Measurements from ENCODE around the gene SORBS1.

GRCh38 chr10:95397747-95398146 is 163.4 kb downstream of the SORBS1 start:
- TF ChIP-seq EZH2 (IDR thresholded peaks at IDR 0.05; ENCODE audit: borderline replicate concordance, low read depth, low read length, severe bottlenecking) = no peak
- TF ChIP-seq POLR2A (IDR thresholded peaks at IDR 0.05; ENCODE audit: low read depth, low read length) = no peak
- TF ChIP-seq CTCF (IDR thresholded peaks at IDR 0.05; ENCODE audit: extremely low read depth in 1 of 2, insufficient read depth in 1 of 2, low read depth in 1 of 2, low read length in 2 of 2) = no peak
- no peak for TF ChIP-seq MAX (IDR thresholded peaks at IDR 0.05; ENCODE audit: insufficient read depth, insufficient read length)

All from endothelial cell of umbilical vein (primary cell).